Measurements from ENCODE around the gene CRYBG2.
A peak's percentile ranks its signal among the peaks of the same experiment; 100 is the strongest.

Gene CRYBG2

GRCh38 chr1:26370591-26371382, 16.9 kb upstream of the CRYBG2 start:
- in situ Hi-C loops (cut with MboI; ENCODE audit: low pct_unique_long_range_greater_than_20kb, low sequenced_read_pairs, unreplicated experiment) = no loop called here
- no peak for TF ChIP-seq CTCF (IDR thresholded peaks at IDR 0.05; ENCODE audit: extremely low read depth, insufficient read depth, missing control alignments)
- DNase-seq (ENCODE audit: low spot score) = no peak

- TF ChIP-seq CTCF (IDR thresholded peaks at IDR 0.05; ENCODE audit: extremely low read depth, insufficient read depth, missing control alignments) = no peak
- in situ Hi-C loops (cut with MboI; ENCODE audit: low pct_unique_long_range_greater_than_20kb, low sequenced_read_pairs, unreplicated experiment) = no loop called here
- no peak for DNase-seq (ENCODE audit: low spot score)
Measured at GRCh38 chr1:26368486-26368885, 14.6 kb upstream of the CRYBG2 start.

- DNase-seq (ENCODE audit: low spot score) = no peak
- peak; percentile 8 for TF ChIP-seq CTCF (IDR thresholded peaks at IDR 0.05; ENCODE audit: extremely low read depth, insufficient read depth, missing control alignments)
- in situ Hi-C loops (cut with MboI; ENCODE audit: low pct_unique_long_range_greater_than_20kb, low sequenced_read_pairs, unreplicated experiment) = no loop called here
Measured at GRCh38 chr1:26368006-26368405, 14.1 kb upstream of the CRYBG2 start.

GRCh38 chr1:26367441-26367840, 13.5 kb upstream of the CRYBG2 start:
- in situ Hi-C loops (cut with MboI; ENCODE audit: low pct_unique_long_range_greater_than_20kb, low sequenced_read_pairs, unreplicated experiment) = no loop called here
- no peak for DNase-seq (ENCODE audit: low spot score)
- TF ChIP-seq CTCF (IDR thresholded peaks at IDR 0.05; ENCODE audit: extremely low read depth, insufficient read depth, missing control alignments) = no peak

GRCh38 chr1:26364956-26365355, 11.0 kb upstream of the CRYBG2 start:
- no peak for DNase-seq (ENCODE audit: low spot score)
- TF ChIP-seq CTCF (IDR thresholded peaks at IDR 0.05; ENCODE audit: extremely low read depth, insufficient read depth, missing control alignments) = no peak
- in situ Hi-C loops (cut with MboI; ENCODE audit: low pct_unique_long_range_greater_than_20kb, low sequenced_read_pairs, unreplicated experiment) = no loop called here

GRCh38 chr1:26363549-26364448, 9.9 kb upstream of the CRYBG2 start:
- peak; percentile 96 for TF ChIP-seq CTCF (IDR thresholded peaks at IDR 0.05; ENCODE audit: extremely low read depth, insufficient read depth, missing control alignments)
- DNase-seq (ENCODE audit: low spot score) = peak; percentile 90
- in situ Hi-C loops (cut with MboI; ENCODE audit: low pct_unique_long_range_greater_than_20kb, low sequenced_read_pairs, unreplicated experiment) = no loop called here
